CD4-positive, alpha-beta T cell (primary cell): ENCODE results near the gene PRKCB. TPM values are rescaled to one million over a fixed set of nuclear protein-coding genes. Genes with fewer than 3 reads are reported as not detected.

ENCODE experiments used
- ATAC-seq: fragments of 200-7000 bp; cut with Tn5 transposase; one replicate; pipeline ENCODE4 v1.10.0; 2022; ENCODE audit warnings: mild to moderate bottlenecking; ENCODE audit not compliant: poor library complexity
- CTCF ChIA-PET: fragments of 350-600 bp; sonication (Branson Sonifier 250); formaldehyde crosslinking; loops from one replicate; lab custom pipeline; 2021; ENCODE audit warnings: antibody characterized with exemption, inconsistent platforms; lab: Charles Lee
- POLR2A ChIA-PET: fragments of 350-600 bp; sonication (Branson Sonifier 250); formaldehyde crosslinking; loops from one replicate; lab custom pipeline; 2021; ENCODE audit warnings: antibody characterized with exemption, inconsistent platforms; lab: Charles Lee
- DNase-seq, 14 experiments: peaks; one replicate each; pipeline ENCODE4 v3.0.0-alpha.2; 2013 to 2020; ENCODE audit warnings: mixed read lengths in 2 of 14
- H3K27ac ChIP-seq, 2 donors: one replicate each; pipeline versions ENCODE4 v1.5.1 to v1.7.0; 2013; ENCODE audit warnings: low read length in 2 of 2, low read depth in 1 of 2, mild to moderate bottlenecking in 1 of 2
- H3K27me3 ChIP-seq, 2 experiments: 1 replicate in 1 of 2; 2 replicates in 1 of 2; pipeline versions ENCODE4 v1.6.1 to v1.7.0; 2013; ENCODE audit warnings: low read length in 2 of 2, control low read depth in 1 of 2, mild to moderate bottlenecking in 1 of 2, moderate library complexity in 1 of 2; ENCODE audit not compliant: insufficient read depth in 2 of 2, control insufficient read depth in 1 of 2
- H3K36me3 ChIP-seq: one replicate; pipeline ENCODE4 v1.6.1; 2013; ENCODE audit warnings: low read length, control low read depth; ENCODE audit not compliant: insufficient read depth
- H3K4me1 ChIP-seq: one replicate; pipeline ENCODE4 v1.6.1; 2013; ENCODE audit warnings: low read length, control low read depth; ENCODE audit not compliant: insufficient read depth
- H3K4me3 ChIP-seq: one replicate; pipeline ENCODE4 v1.5.1; 2013; ENCODE audit warnings: mild to moderate bottlenecking, low read length, moderate library complexity
- H3K9me3 ChIP-seq, 2 experiments: 1 replicate in 1 of 2; 2 replicates in 1 of 2; pipeline versions ENCODE4 v1.6.1 to v1.7.0; 2013; ENCODE audit warnings: low read length in 2 of 2, mild to moderate bottlenecking in 2 of 2, control low read depth in 1 of 2, moderate library complexity in 1 of 2; ENCODE audit not compliant: control insufficient read depth in 1 of 2, insufficient read depth in 1 of 2
- H3K27ac Mint-ChIP-seq: one replicate; pipeline ENCODE4 v1.8.0; 2020; ENCODE audit warnings: mixed read lengths
- H3K27me3 Mint-ChIP-seq: one replicate; pipeline ENCODE4 v1.8.0; 2021; ENCODE audit warnings: mixed read lengths
- H3K36me3 Mint-ChIP-seq: one replicate; pipeline ENCODE4 v1.8.0; 2021; ENCODE audit warnings: low read depth, mixed read lengths
- H3K4me1 Mint-ChIP-seq: one replicate; pipeline ENCODE4 v1.8.0; 2021; ENCODE audit warnings: low read depth, mixed read lengths
- H3K4me3 Mint-ChIP-seq: one replicate; pipeline ENCODE4 v1.8.0; 2020; ENCODE audit warnings: mild to moderate bottlenecking, mixed read lengths
- H3K9me3 Mint-ChIP-seq: one replicate; pipeline ENCODE4 v1.8.0; 2020; ENCODE audit warnings: mixed read lengths
- CTCF ChIP-seq: fragments of 200-600 bp; IDR thresholded peaks from one replicate; pipeline ENCODE4 v1.8.0; 2022; ENCODE audit warnings: antibody characterized with exemption, mild to moderate bottlenecking
- intact Hi-C, 2 experiments: fragments of 100-400 bp; cut with DNase I in 1 of 2; cut with micrococcal nuclease in 1 of 2; formaldehyde crosslinking; loops; one replicate each; pipeline versions ENCODE4 v1.15.1 to v1.9.0; 2023 to 2025; cut with DNase I, micrococcal nuclease
- total RNA-seq, 174 experiments: library from RNA in 2 of 174; stranded (reverse) in 2 of 174; gene quantifications; one replicate each; pipeline ENCODE4 v1.2.3 and lab custom pipeline; 2021 to 2026

The PRKCB gene
- total RNA-seq, 2 experiments from 2014 or later, result 64.7 TPM

- Histone ChIP-seq H3K36me3 (peaks cover 3% of the 10 kb centered on the region), H3K4me3 (no peak overlapping the region), H3K4me1 (peaks cover 42% of the 10 kb centered on the region), H3K9me3 (no peaks in the 10 kb centered on the region), H3K27me3 (no peaks in the 10 kb centered on the region), H3K27ac (no peak overlapping the region)
- intact Hi-C loops, result loop anchor here in 1 of 2 experiments (10.0 kb wide), 1 partner anchor 53 kb away; no protein-coding TSS in a partner anchor
- no peaks in the 10 kb centered on the region for H3K27me3 Mint-ChIP-seq
- DNase-seq, result peak in 2 of 14 experiments; percentile 10 to 18
- H3K4me1 Mint-ChIP-seq, result peaks cover 83% of the 10 kb centered on the region
- ChIA-PET POLR2A (interaction anchor here (0.6 kb wide), 1 partner anchor 51 kb away, joined by 3 read pairs; no protein-coding TSS in a partner anchor), CTCF (interaction anchor here (1.0 kb wide), 1 partner anchor 24 kb away, joined by 3 read pairs; no protein-coding TSS in a partner anchor)
- peak overlapping the region; percentile 5 for H3K27ac Mint-ChIP-seq
- peak overlapping the region; percentile 3 for H3K4me3 Mint-ChIP-seq
- H3K36me3 Mint-ChIP-seq, result no peaks in the 10 kb centered on the region
- H3K9me3 Mint-ChIP-seq, result no peaks in the 10 kb centered on the region
- TF ChIP-seq CTCF, result no peak
- ATAC-seq, result no peak
Measured at GRCh38 chr16:23901178-23902033, 65.6 kb downstream of the PRKCB start.

GRCh38 chr16:23902034-23902747, 66.4 kb downstream of the PRKCB start:
- Histone ChIP-seq H3K4me1 (peaks cover 43% of the 10 kb centered on the region), H3K36me3 (peaks cover 3% of the 10 kb centered on the region), H3K27me3 (no peaks in the 10 kb centered on the region), H3K27ac (no peak overlapping the region), H3K9me3 (no peaks in the 10 kb centered on the region), H3K4me3 (no peak overlapping the region)
- intact Hi-C loops, result loop anchor here in 1 of 2 experiments (10.0 kb wide), 1 partner anchor 53 kb away; no protein-coding TSS in a partner anchor
- Mint-ChIP-seq H3K27ac (peak overlapping the region; percentile 5), H3K4me3 (no peak overlapping the region), H3K36me3 (no peaks in the 10 kb centered on the region), H3K4me1 (peaks cover 83% of the 10 kb centered on the region), H3K27me3 (no peaks in the 10 kb centered on the region), H3K9me3 (no peaks in the 10 kb centered on the region)
- TF ChIP-seq CTCF, result no peak
- ATAC-seq (no peak), DNase-seq (no peak)
- ChIA-PET CTCF (interaction anchor here (1.0 kb wide), 1 partner anchor 25 kb away, joined by 3 read pairs; no protein-coding TSS in a partner anchor), POLR2A (no interaction called here)

- H3K4me1 ChIP-seq, result peaks cover 44% of the 10 kb centered on the region
- no peak overlapping the region for H3K4me3 Mint-ChIP-seq
Measured at GRCh38 chr16:23902748-23903414, 67.1 kb downstream of the PRKCB start.

More at GRCh38 chr16:23902748-23903414, 67.1 kb downstream of the PRKCB start:
- Mint-ChIP-seq H3K36me3 (no peaks in the 10 kb centered on the region), H3K27me3 (no peaks in the 10 kb centered on the region), H3K9me3 (no peaks in the 10 kb centered on the region), H3K4me1 (peaks cover 84% of the 10 kb centered on the region), H3K27ac (peak overlapping the region; percentile 15)
- TF ChIP-seq CTCF, result no peak
- ChIA-PET CTCF (interaction anchor here (1.0 kb wide), 2 partner anchors 25 to 28 kb away, joined by 3 read pairs; no protein-coding TSS in a partner anchor), POLR2A (interaction anchor here (1.0 to 1.1 kb wide), 2 partner anchors 10 to 33 kb away, joined by 3 read pairs; no protein-coding TSS in a partner anchor)
- H3K9me3 ChIP-seq, result no peaks in the 10 kb centered on the region
- intact Hi-C loops, result loop anchor here in 1 of 2 experiments (10.0 kb wide), 1 partner anchor 52 kb away; no protein-coding TSS in a partner anchor
- DNase-seq, result no peak
- ATAC-seq, result no peak
- H3K27ac ChIP-seq, result no peak overlapping the region
- H3K27me3 ChIP-seq, result no peaks in the 10 kb centered on the region
- H3K36me3 ChIP-seq, result peaks cover 3% of the 10 kb centered on the region
- no peak overlapping the region for H3K4me3 ChIP-seq
